ENCODE results near the gene FNBP1L. TPM values are rescaled to one million over a fixed set of nuclear protein-coding genes. Genes with fewer than 3 reads are reported as not detected.

Gene FNBP1L
- total and polyA plus RNA-seq, 7 donors: 5.3 to 21.4 (median 16.3) TPM

- no peak for DNase-seq
- no peaks in the 10 kb centered on the region for H3K9me3 ChIP-seq
- no peaks in the 10 kb centered on the region for H3K36me3 ChIP-seq (ENCODE audit: insufficient read depth in 1 of 2, low read depth in 1 of 2)
- intact Hi-C loops (cut with DNase I): no loop called here
- no peak for ATAC-seq
- TF ChIP-seq, protein P1, sequence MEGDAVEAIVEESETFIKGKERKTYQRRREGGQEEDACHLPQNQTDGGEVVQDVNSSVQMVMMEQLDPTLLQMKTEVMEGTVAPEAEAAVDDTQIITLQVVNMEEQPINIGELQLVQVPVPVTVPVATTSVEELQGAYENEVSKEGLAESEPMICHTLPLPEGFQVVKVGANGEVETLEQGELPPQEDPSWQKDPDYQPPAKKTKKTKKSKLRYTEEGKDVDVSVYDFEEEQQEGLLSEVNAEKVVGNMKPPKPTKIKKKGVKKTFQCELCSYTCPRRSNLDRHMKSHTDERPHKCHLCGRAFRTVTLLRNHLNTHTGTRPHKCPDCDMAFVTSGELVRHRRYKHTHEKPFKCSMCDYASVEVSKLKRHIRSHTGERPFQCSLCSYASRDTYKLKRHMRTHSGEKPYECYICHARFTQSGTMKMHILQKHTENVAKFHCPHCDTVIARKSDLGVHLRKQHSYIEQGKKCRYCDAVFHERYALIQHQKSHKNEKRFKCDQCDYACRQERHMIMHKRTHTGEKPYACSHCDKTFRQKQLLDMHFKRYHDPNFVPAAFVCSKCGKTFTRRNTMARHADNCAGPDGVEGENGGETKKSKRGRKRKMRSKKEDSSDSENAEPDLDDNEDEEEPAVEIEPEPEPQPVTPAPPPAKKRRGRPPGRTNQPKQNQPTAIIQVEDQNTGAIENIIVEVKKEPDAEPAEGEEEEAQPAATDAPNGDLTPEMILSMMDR (IDR thresholded peaks at IDR 0.05): no peak
- no peak overlapping the region for H3K4me3 ChIP-seq
- 92 to 93% (median 93%) methylated on average over 8 of the region's 8 CpGs for WGBS, 3 donors
- H3K27me3 ChIP-seq (ENCODE audit: insufficient read depth in 3 of 3, low read length in 2 of 3): no peaks in the 10 kb centered on the region
- H3K4me1 ChIP-seq: no peaks in the 10 kb centered on the region
- no peak overlapping the region for H3K27ac ChIP-seq
These were observed 56.5 kb downstream of the FNBP1L start for GRCh38 chr1:93504247-93505033.

- TF ChIP-seq, protein P1 (IDR thresholded peaks at IDR 0.05): no peak
- intact Hi-C loops (cut with DNase I): no loop called here
- WGBS, 3 donors: 83 to 84% (median 83%) methylated on average over 3 of the region's 3 CpGs
These were observed 58.2 kb downstream of the FNBP1L start for GRCh38 chr1:93506126-93506525.

DNA sequence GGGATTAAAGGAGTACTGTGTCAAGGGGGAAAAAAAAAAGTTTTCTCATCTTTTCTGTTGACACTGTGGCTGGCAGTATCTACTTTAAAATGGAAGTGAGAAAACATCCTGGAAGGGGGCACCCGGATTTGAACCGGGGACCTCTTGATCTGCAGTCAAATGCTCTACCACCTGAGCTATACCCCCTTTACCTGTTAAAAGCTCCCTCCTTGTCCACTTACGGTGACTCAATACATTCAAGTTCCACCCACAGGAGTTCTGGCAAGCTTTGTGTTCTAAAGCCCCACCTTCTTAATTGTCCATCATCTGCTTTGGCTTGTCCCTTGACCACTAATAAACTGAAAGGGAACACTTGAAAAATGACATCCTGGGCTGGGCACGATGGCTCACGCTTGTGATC, 68.2 kb downstream of the FNBP1L start:
- 90 to 98% (median 91%) methylated on average over 5 of the region's 5 CpGs for WGBS, 3 donors
- Histone ChIP-seq H3K9me3 (no peaks in the 10 kb centered on the region), H3K36me3 (ENCODE audit: insufficient read depth in 1 of 2, low read depth in 1 of 2) (no peaks in the 10 kb centered on the region), H3K27ac (no peak overlapping the region), H3K4me3 (no peak overlapping the region), H3K27me3 (ENCODE audit: insufficient read depth in 3 of 3, low read length in 2 of 3) (no peaks in the 10 kb centered on the region), H3K4me1 (no peaks in the 10 kb centered on the region)
- TF ChIP-seq, protein P1 (IDR thresholded peaks at IDR 0.05): no peak
- DNase-seq: no peak
- no peak for ATAC-seq
- intact Hi-C loops (cut with DNase I): no loop called here

More at GRCh38 chr1:93506126-93506525, 58.2 kb downstream of the FNBP1L start:
- Histone ChIP-seq H3K9me3 (no peaks in the 10 kb centered on the region), H3K27me3 (ENCODE audit: insufficient read depth in 3 of 3, low read length in 2 of 3) (no peaks in the 10 kb centered on the region), H3K4me1 (no peaks in the 10 kb centered on the region), H3K36me3 (ENCODE audit: insufficient read depth in 1 of 2, low read depth in 1 of 2) (no peaks in the 10 kb centered on the region), H3K4me3 (no peak overlapping the region), H3K27ac (no peak overlapping the region)
- no peak for ATAC-seq
- DNase-seq: no peak

DNA sequence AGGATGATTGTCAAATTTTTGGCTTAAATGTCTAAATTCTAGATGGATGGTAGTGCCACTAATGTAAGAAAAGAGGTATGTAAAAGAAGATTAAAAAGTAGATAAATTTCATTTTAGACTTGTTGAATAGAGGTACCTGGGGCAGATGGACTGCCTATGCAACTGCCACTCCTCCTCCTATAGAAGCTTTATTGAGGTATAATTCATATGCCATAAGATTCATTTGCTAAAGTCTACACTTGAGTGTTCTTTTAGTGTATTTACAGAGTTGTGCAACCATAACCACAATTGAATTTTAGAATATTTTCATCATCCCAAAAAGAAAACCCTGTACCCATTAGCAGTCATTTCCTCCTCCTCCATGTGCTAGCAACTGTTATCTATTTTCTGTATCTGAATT, 70.6 kb downstream of the FNBP1L start:
- intact Hi-C loops (cut with DNase I): no loop called here
- H3K4me3 ChIP-seq: no peak overlapping the region
- no peak overlapping the region for H3K27ac ChIP-seq
- TF ChIP-seq, protein P1 (IDR thresholded peaks at IDR 0.05): no peak
- no peak for ATAC-seq
- DNase-seq: no peak
- H3K4me1 ChIP-seq: no peaks in the 10 kb centered on the region
- H3K36me3 ChIP-seq (ENCODE audit: insufficient read depth in 1 of 2, low read depth in 1 of 2): no peaks in the 10 kb centered on the region
- no peaks in the 10 kb centered on the region for H3K9me3 ChIP-seq
- no peaks in the 10 kb centered on the region for H3K27me3 ChIP-seq (ENCODE audit: insufficient read depth in 3 of 3, low read length in 2 of 3)

Data from psoas muscle (tissue), 8 donors.